Ovary (tissue), 3 donors: ENCODE data around the gene CRBN.

Experiments
- EP300 ChIP-seq: sonication (generic); formaldehyde crosslinking; IDR thresholded peaks from one replicate; pipeline ENCODE4 v1.6.1; 2017; ENCODE audit warnings: antibody characterized with exemption
- POLR2A ChIP-seq: fragments of 450-650 bp; IDR thresholded peaks from one replicate; pipeline ENCODE4 v1.6.1; 2017; ENCODE audit warnings: antibody characterized with exemption, mild to moderate bottlenecking, moderate library complexity
- TF ChIP-seq, protein P1 (sequence below), 3 donors: fragments of 450-650 bp in 2 of 3; fragments of 200-600 bp in 1 of 3; IDR thresholded peaks; one replicate each; pipeline versions ENCODE4 v1.5.1 to v1.8.0; 2016 to 2022; ENCODE audit warnings: antibody characterized with exemption in 3 of 3, mild to moderate bottlenecking in 1 of 3
- donor health status: DM: no; HTN: no; CAD: no.

DNA sequence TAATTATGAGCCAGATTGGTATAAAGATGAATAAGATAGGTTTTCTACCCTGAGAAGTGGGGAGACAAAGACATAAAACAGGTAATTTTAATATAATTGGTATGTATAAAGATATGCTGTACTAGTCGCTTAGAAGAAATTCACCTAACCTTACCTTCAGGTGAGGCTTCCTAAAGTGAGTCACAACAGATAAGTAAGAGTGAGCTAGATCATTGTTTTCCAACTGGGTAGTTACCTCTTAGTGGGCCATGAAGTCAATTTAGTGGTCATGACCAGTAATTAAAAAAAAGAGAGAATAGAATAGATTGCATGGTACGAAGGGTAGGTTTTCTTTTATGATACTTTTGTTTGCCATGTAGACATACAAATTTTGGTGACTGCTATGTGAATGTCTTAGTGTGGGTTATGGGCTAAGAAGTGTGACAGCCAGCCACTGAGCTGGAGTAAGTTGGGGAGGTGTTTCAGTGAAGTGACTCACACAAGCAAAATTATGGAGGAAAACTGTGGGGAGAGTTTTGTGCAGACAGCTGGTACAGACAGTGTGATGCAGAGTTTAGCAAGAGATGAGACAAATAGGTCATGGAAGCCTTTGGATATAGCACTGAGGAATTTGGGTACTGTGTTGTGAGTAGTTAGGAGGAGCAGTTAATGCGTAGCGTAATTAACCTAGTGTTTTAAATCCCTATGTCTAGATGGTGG is 44.6 kb downstream of the CRBN start:
- TF ChIP-seq, protein P1, sequence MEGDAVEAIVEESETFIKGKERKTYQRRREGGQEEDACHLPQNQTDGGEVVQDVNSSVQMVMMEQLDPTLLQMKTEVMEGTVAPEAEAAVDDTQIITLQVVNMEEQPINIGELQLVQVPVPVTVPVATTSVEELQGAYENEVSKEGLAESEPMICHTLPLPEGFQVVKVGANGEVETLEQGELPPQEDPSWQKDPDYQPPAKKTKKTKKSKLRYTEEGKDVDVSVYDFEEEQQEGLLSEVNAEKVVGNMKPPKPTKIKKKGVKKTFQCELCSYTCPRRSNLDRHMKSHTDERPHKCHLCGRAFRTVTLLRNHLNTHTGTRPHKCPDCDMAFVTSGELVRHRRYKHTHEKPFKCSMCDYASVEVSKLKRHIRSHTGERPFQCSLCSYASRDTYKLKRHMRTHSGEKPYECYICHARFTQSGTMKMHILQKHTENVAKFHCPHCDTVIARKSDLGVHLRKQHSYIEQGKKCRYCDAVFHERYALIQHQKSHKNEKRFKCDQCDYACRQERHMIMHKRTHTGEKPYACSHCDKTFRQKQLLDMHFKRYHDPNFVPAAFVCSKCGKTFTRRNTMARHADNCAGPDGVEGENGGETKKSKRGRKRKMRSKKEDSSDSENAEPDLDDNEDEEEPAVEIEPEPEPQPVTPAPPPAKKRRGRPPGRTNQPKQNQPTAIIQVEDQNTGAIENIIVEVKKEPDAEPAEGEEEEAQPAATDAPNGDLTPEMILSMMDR (IDR thresholded peaks at IDR 0.05): no peak
- TF ChIP-seq POLR2A: no peak
- no peak for TF ChIP-seq EP300
